ENCODE data around the gene PDE10A.
"Not testable (repeated sequence)": the region's sequence is repeated elsewhere in the genome, so short reads cannot be mapped to it uniquely, and the experiment has no call there.

Gene PDE10A

GRCh38 chr6:165628955-165629354, 34.1 kb downstream of the PDE10A start:
- DNase-seq (ENCODE audit: low spot score), result no peak
- no peak for FAIRE-seq

GRCh38 chr6:165627366-165627765, 35.7 kb downstream of the PDE10A start:
- FAIRE-seq (no peak), DNase-seq (ENCODE audit: low spot score) (no peak)

- DNase-seq (ENCODE audit: low spot score) (no peak), FAIRE-seq (no peak)
Measured at GRCh38 chr6:165626711-165627110, 36.3 kb downstream of the PDE10A start.

DNA sequence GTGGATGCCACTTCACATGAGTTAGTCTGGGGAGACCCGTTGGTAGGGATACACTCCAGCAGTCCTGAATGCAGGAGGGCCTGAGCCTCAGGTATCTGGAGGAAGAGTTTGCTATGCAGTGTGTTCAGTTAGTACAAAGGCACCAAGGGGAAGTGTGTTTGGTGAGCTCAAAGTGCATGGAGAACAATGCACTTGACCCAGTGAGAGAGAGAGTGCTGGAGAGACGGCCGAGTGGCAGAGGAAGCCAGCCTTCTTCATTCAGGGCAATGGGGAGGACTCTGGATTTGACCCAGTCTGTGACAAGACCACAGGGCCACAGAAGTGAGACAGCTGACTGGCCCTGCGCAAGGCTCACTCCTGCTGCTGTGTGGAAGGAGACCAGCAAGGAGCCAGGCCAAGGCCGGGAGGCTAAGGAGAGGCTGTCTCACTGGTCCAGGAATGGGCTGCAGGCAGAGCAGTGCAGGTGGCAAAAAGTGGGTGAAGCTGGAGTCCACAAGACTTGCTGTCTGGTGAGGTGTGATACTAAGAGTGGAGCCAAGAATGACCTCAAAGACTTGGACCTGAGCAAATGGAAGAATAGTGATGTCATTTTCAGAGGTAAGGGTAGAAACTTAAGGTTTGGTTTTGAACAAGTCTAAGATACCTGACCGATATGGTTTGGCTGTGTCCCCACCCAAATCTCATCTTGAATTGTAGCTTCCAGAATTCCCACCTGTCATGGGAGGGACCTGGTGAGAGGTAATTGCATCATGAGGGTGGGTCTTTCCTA, 38.0 kb downstream of the PDE10A start:
- no peak for FAIRE-seq

GRCh38 chr6:165621940-165622339, 41.1 kb downstream of the PDE10A start:
- no peak for DNase-seq (ENCODE audit: low spot score)
- FAIRE-seq, result no peak

More for the DNA sequence above, 38.0 kb downstream of the PDE10A start:
- DNase-seq (ENCODE audit: low spot score), result no peak

DNA sequence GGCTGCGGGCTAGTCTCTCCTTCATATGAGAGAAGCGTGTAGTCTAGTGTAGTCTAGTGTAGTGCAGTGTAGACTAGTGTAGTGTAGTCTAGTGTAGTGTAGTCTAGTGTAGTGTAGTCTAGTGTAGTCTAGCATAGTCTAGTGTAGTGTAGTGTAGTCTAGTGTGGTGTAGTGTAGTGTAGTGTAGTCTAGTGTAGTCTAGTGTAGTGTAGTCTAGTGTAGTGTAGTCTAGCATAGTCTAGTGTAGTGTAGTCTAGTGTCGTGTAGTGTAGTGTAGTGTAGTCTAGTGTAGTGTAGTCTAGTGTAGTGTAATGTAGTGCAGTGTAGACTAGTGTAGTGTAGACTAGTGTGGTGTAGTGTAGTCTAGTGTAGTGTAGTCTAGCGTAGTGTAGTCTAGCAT, 44.1 kb downstream of the PDE10A start:
- not testable (repeated sequence) for FAIRE-seq; DNase-seq (ENCODE audit: low spot score)

GRCh38 chr6:165618241-165618640, 44.8 kb downstream of the PDE10A start:
- DNase-seq (ENCODE audit: low spot score), result peak; percentile 68
- peak; percentile 67 for FAIRE-seq

DNA sequence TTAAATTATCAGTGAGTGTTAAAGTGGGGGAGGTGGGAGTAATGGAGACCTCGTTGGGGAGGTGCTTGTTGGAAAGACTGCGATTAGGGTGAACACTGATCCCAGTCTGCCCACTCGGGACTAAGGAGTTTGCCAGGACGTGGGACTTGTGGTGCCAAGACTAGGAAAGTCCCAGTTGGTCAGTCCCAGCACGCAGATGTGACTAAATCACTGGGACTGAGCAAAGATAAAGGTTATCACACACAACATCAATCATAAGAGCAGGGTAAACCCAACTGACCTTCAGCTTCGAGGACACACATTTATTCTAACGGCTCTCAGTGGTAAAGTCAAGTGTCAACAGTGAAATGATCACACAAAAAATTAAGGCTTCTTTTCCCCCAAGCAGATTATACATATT, 45.5 kb downstream of the PDE10A start:
- DNase-seq (ENCODE audit: low spot score) (peak; percentile 63), FAIRE-seq (peak; percentile 26)

- DNase-seq (ENCODE audit: low spot score) (peak; percentile 12), FAIRE-seq (no peak)
Measured at GRCh38 chr6:165616116-165616515, 46.9 kb downstream of the PDE10A start.

GRCh38 chr6:165615636-165616035, 47.4 kb downstream of the PDE10A start:
- DNase-seq (ENCODE audit: low spot score), result peak; percentile 76
- FAIRE-seq, result peak; percentile 86

DNA sequence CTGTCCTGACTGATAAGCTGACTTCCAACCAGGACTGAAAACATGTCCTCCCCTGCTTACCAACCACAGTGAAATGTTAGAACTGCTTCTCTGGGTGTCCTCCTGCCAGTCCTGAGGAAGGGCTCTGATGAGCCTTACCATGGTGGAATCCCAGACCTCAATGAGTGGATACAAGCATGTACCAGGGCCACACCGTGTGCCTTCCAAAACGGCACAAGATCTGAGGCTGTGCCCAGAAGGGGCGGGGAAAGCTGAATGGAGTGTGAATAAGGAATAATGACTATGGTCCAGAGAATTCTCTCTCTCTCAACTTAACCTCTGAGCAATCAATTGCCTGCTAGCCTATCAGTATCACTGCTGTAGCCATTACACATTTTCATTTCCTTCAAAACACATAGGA, 51.7 kb downstream of the PDE10A start:
- DNase-seq (ENCODE audit: low spot score) (no peak), FAIRE-seq (no peak)

DNA sequence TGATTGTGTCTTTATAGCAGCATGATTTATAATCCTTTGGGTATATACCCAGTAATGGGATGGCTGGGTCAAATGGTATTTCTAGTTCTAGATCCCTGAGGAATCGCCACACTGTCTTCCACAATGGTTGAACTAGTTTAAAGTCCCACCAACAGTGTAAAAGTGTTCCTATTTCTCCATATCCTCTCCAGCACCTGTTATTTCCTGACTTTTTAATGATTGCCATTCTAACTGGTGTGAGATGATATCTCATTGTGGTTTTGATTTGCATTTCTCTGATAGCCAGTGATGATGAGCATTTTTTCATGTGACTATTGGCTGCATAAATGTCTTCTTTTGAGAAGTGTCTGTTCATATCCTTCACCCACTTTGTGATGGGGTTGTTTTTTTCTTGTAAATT, 54.5 kb downstream of the PDE10A start:
- DNase-seq (ENCODE audit: low spot score); FAIRE-seq: not testable (repeated sequence)

DNA sequence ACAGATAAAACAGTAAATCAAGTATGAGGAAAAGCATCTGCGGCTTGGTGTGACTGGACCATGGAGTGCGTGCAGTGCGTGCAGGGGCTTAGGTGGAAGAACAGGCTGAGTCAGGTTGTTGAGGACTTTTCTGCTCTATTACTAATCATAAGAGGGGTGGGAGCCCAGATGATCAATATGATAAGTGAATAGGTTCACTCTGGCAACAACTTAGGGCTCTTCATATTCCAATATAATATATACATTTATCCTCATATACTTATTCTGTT, 56.4 kb downstream of the PDE10A start:
- DNase-seq (ENCODE audit: low spot score) (no peak), FAIRE-seq (no peak)

GRCh38 chr6:165605901-165606739, 56.9 kb downstream of the PDE10A start:
- FAIRE-seq, result peak; percentile 68
- DNase-seq (ENCODE audit: low spot score), result peak; percentile 40

GRCh38 chr6:165605182-165605875, 57.7 kb downstream of the PDE10A start:
- no peak for DNase-seq (ENCODE audit: low spot score)
- FAIRE-seq, result no peak

GRCh38 chr6:165602291-165602690, 60.8 kb downstream of the PDE10A start:
- FAIRE-seq (no peak), DNase-seq (ENCODE audit: low spot score) (no peak)

DNA sequence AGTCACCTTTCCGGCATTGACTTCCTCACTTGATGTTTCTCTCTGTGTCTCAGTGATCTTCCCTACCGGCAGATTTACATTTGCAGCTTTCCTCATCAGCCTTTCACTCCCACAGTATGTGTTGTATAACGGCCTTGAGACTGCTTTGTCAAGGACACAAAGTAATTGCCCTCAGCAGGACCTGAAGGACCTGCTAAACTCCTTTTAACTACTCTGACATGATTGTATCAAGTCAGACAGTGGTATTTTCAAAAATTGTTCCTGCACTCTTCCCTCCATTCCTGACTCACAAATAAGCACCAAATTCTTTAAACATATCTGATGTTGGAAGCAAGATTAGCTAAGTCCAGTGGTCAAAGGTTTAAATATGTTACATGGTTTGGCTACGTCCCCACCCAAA, 62.4 kb downstream of the PDE10A start:
- no peak for FAIRE-seq
- DNase-seq (ENCODE audit: low spot score), result no peak

- FAIRE-seq, result no peak
- no peak for DNase-seq (ENCODE audit: low spot score)
Measured at GRCh38 chr6:165599596-165600487, 63.2 kb downstream of the PDE10A start.

DNA sequence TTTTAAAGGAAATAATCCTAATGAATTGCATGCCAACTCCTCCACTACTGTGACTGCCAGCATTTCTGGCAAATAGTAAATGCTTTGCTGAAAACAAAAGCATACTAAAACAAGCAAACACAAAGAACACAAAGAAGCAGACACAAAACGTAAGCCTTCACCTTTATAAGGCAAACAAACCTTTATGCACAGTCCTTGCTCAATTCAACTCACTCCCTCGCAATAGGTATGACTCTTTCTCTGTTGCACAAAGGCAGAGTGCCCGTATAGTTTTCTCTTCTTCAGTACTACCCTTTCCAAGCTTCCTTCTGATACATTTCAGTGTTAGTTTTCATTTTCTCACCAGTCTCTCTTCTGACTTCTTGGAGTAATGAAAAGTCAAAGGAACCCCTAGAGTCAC, 63.9 kb downstream of the PDE10A start:
- DNase-seq (ENCODE audit: low spot score), result no peak

GRCh38 chr6:165597821-165598220, 65.2 kb downstream of the PDE10A start:
- DNase-seq (ENCODE audit: low spot score), result no peak
- no peak for FAIRE-seq

More for the DNA sequence above, 63.9 kb downstream of the PDE10A start:
- FAIRE-seq, result no peak
